Prostate gland (tissue), 2 donors: ENCODE data around the gene LYG1. TPM values are rescaled to one million over a fixed set of nuclear protein-coding genes. Genes with fewer than 3 reads are reported as not detected.
"Not testable (repeated sequence)": the region's sequence is repeated elsewhere in the genome, so short reads cannot be mapped to it uniquely, and the experiment has no call there.

Experiments used
- DNase-seq: peaks from one replicate; pipeline ENCODE4 v3.0.0-alpha.2; 2019; ENCODE audit warnings: low spot score
- H3K27ac ChIP-seq, 2 donors: fragments of 200-600 bp; sonication (generic); 2 replicates each; pipeline ENCODE4 v1.5.1; 2017 to 2019
- H3K27me3 ChIP-seq: fragments of 200-600 bp; sonication (generic); replicated peaks from 2 replicates; pipeline ENCODE4 v1.5.1; 2019; ENCODE audit not compliant: insufficient read depth
- H3K36me3 ChIP-seq, 2 donors: fragments of 200-600 bp; sonication (generic); 1 replicate in 1 of 2; 2 replicates in 1 of 2; pipeline versions ENCODE4 v1.5.1 to v1.8.1; 2017 to 2019
- H3K4me1 ChIP-seq: fragments of 200-600 bp; sonication (generic); replicated peaks from 2 replicates; pipeline ENCODE4 v1.5.1; 2019
- H3K4me3 ChIP-seq, 2 donors: fragments of 200-600 bp; sonication (generic); 2 replicates each; pipeline ENCODE4 v1.5.1; 2017 to 2019
- H3K9me3 ChIP-seq: fragments of 200-600 bp; sonication (generic); 2 replicates; pipeline ENCODE4 v1.5.1; 2017
- POLR2A ChIP-seq: fragments of 450-650 bp; IDR thresholded peaks from one replicate; pipeline ENCODE4 v1.6.1; 2016; ENCODE audit warnings: antibody characterized with exemption, mild to moderate bottlenecking
- POLR2AphosphoS5 ChIP-seq: sonication (generic); formaldehyde crosslinking; IDR thresholded peaks from one replicate; pipeline ENCODE4 v1.6.1; 2017; ENCODE audit warnings: antibody characterized with exemption
- WGBS: methylation state at CpG from one replicate; pipeline ENCODE4 v1.1.5; 2018; 5-methylcytosine and 5-hydroxymethylcytosine counted together
- intact Hi-C: fragments of 100-400 bp; cut with DNase I; formaldehyde crosslinking; loops from one replicate; pipeline ENCODE4 v1.14.2; 2022
- total RNA-seq, 2 donors: library from RNA; depleted of rRNA; stranded (reverse); fragments of >200 nt; gene quantifications; one replicate each; pipeline ENCODE4 v1.1.0, GENCODE V29; 2016
- TF ChIP-seq, protein P1 (sequence below), 4 experiments: fragments of 200-600 bp in 2 of 4; fragments of 450-650 bp in 2 of 4; sonication (generic) in 2 of 4; IDR thresholded peaks; 1 replicate in 3 of 4; 2 replicates in 1 of 4; pipeline ENCODE4 v1.5.1; 2016 to 2019; ENCODE audit warnings: antibody characterized with exemption in 4 of 4, mild to moderate bottlenecking in 2 of 4, moderate library complexity in 2 of 4

LYG1 gene
- total RNA-seq, 2 donors from 2014 or later = 0.32 to 2.8 TPM

DNA sequence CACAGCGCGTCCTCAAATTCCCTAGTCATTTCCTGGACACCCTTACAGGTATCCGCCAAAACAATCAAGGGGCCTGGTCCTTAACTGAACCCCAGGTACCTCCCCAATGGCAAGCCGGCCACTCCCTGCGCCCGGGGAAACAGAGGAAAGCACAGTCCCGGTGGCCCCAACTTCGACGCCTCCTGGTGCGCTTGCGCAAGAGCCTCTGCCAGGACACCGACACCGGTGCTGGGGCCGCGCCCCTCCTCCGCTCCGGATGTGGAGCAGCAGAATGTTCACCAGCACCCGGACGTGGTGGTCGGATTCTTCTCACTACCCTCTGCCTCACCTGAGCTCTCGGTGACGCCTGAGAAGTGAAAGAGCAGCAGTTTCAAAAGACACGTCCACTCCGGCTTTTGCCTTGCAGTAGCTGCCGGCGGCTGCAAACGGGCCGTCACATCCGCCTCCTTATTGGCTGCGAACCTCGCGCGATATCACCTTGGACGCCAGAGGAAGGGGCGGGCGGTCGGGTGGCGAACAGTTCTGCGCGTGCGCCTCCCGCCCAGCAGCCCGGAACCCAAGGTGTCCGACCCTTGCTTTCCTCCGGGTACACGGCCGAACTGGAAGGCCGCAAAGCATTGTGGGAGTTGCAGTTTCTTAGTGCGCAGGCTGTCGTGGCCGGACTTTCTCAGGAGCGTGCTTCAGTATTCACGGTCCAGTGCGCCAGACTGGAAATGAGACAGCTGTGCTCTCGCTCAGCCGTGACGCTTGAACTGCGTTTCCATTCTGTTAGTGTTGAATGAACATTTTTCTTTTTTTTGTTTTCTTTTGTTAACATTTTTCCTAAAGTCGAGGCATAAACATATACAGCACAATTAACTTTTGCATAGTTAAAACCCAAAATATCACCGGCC, 35.2 kb upstream of the LYG1 start, which contains the start of gene TXNDC9:
TSS of gene TXNDC9 (minus strand) at position 423 of the 893 bp plus-strand sequence. CDS start 3,123 bp downstream, outside the sequence.
- no peaks in the 10 kb centered on the region for H3K27me3 ChIP-seq
- H3K4me3 ChIP-seq = peak within 1 kb of the TSS; percentile 45 to 90
- intact Hi-C loops = loop anchor here (1.0 to 2.0 kb wide), 2 partner anchors 154 to 155 kb away; partner anchors contain the start of genes MITD1, MRPL30 and REV1
- WGBS = under 1% methylated on average over 60 of the region's 60 CpGs
- no peaks in the 10 kb centered on the region for H3K9me3 ChIP-seq
- peak within 1 kb of the TSS; percentile 84 to 88 for H3K27ac ChIP-seq
- H3K4me1 ChIP-seq = peaks cover 13% of the 10 kb centered on the region
- no peaks in the 10 kb centered on the region for H3K36me3 ChIP-seq
- peak; percentile 100 for DNase-seq
- TF ChIP-seq, protein P1, sequence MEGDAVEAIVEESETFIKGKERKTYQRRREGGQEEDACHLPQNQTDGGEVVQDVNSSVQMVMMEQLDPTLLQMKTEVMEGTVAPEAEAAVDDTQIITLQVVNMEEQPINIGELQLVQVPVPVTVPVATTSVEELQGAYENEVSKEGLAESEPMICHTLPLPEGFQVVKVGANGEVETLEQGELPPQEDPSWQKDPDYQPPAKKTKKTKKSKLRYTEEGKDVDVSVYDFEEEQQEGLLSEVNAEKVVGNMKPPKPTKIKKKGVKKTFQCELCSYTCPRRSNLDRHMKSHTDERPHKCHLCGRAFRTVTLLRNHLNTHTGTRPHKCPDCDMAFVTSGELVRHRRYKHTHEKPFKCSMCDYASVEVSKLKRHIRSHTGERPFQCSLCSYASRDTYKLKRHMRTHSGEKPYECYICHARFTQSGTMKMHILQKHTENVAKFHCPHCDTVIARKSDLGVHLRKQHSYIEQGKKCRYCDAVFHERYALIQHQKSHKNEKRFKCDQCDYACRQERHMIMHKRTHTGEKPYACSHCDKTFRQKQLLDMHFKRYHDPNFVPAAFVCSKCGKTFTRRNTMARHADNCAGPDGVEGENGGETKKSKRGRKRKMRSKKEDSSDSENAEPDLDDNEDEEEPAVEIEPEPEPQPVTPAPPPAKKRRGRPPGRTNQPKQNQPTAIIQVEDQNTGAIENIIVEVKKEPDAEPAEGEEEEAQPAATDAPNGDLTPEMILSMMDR (IDR thresholded peaks at IDR 0.05) = peak in 2 of 4 experiments; percentile 14 to 20
- TF ChIP-seq POLR2A = peak; percentile 31
- TF ChIP-seq POLR2AphosphoS5 = peak; percentile 98

DNA sequence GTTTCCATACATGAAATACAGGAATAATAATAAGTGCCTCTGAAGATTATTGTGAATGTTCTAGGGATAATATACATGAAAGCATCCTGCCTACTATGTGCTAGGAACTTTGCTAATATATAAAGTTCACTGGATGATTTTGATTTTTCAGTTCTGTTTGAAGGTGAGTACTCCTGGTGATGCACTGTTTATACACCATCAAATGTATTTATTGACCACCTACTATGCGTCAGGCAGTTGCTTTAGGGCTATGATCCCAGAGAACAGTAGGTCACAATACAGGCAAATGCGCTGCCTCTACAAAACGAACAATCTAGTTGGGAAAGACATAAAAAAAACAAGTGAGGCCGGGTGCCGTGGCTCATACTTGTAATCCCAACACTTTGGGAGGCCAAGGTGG, 24.4 kb upstream of the LYG1 start:
- intact Hi-C loops = no loop called here
- H3K36me3 ChIP-seq = peaks cover 4 to 22% of the 10 kb centered on the region in 2 donors
- no peak overlapping the region for H3K27ac ChIP-seq
- H3K9me3 ChIP-seq = no peaks in the 10 kb centered on the region
- 93% methylated on average over 5 of the region's 5 CpGs for WGBS
- no peaks in the 10 kb centered on the region for H3K27me3 ChIP-seq
- H3K4me3 ChIP-seq = no peak overlapping the region
- H3K4me1 ChIP-seq = no peaks in the 10 kb centered on the region
- no peak for DNase-seq
- TF ChIP-seq POLR2A (no peak), POLR2AphosphoS5 (no peak)
- TF ChIP-seq, protein P1 (IDR thresholded peaks at IDR 0.05) = no peak

DNA sequence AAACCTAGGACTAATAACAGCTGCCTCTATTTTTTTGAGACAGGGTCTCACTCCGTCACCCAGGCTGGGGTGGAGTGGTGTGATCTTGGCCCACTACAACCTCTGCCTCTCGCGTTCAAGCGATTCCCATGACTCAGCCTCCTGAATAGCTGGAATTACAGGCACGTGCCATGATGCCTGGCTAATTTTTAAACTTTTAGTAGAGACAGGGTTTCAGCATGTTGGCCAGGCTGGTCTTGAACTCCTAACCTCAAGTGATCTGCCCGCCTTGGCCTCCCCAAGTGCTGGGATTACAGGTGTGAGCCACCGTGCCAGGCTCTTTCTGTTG, 16.8 kb upstream of the LYG1 start:
- intact Hi-C loops, H3K4me3 ChIP-seq, DNase-seq, H3K36me3 ChIP-seq, H3K9me3 ChIP-seq, H3K27ac ChIP-seq, H3K27me3 ChIP-seq, H3K4me1 ChIP-seq: not testable (repeated sequence)
- over 99% methylated on average over 7 of the region's 7 CpGs for WGBS

DNA sequence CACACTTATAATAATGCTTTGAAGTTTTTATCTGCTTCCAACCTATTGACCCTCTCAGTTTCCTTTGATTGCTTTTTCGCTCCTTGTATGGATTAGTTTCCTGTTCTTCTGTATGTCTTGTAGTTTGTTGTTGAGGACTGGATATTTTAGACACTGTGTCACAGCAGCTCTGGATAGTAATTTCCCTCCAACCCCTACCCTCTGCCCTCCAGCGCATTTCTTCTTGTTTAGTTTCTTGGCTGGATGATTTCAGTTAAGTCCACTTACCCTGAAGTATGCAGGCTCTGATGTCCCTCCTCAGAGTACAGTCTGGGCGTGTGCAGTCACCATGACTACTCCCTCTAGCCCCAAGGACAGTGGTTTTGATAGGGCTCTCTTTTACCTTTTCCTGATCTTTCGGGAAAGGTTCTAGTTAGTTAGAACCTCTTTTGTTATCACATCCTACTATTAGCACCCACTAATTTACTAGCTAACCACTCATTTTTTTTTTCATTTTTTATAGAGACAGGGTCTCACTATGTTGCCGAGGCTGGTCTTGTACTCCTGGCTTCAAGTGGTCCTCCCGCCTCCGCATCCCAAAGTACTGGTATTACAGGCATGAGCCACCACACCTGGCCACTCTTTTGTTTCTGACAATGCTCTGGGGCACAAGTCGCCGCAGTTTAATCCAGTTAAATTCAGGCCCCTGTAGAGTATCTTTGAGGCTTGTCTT, 16.3 kb upstream of the LYG1 start:
- Histone ChIP-seq H3K4me3 (no peak overlapping the region), H3K9me3 (no peaks in the 10 kb centered on the region), H3K4me1 (no peaks in the 10 kb centered on the region), H3K36me3 (no peaks in the 10 kb centered on the region), H3K27me3 (no peaks in the 10 kb centered on the region), H3K27ac (no peak overlapping the region)
- intact Hi-C loops = no loop called here
- TF ChIP-seq POLR2AphosphoS5 = no peak
- TF ChIP-seq, protein P1 (IDR thresholded peaks at IDR 0.05) = no peak
- no peak for TF ChIP-seq POLR2A
- no peak for DNase-seq
- 95% methylated on average over 9 of the region's 9 CpGs for WGBS

DNA sequence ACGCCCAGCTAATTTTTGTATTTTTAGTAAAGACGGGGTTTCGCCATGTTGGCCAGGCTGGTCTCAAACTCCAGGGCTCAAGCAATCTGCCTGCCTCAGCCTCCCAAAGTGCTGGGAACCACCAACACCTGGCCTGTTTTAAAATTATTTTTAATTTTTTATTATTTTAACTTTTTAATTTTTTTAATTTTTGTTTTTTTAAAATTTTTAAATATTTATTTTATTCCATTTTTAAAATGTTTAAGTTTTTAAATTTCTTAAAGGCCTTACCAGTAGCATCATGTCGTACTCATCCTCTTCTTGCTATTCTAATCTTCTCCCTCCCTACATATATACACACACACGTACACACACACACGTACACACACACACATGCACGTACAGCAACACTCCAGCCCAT, 1.4 kb downstream of the LYG1 start:
- H3K27me3 ChIP-seq = no peaks in the 10 kb centered on the region

More for the DNA sequence above, 1.4 kb downstream of the LYG1 start:
- 96% methylated on average over 7 of the region's 7 CpGs for WGBS
- Histone ChIP-seq H3K27ac (no peak overlapping the region), H3K36me3 (no peaks in the 10 kb centered on the region), H3K9me3 (no peaks in the 10 kb centered on the region), H3K4me3 (no peak overlapping the region), H3K4me1 (no peaks in the 10 kb centered on the region)
- DNase-seq = no peak
- TF ChIP-seq POLR2A (no peak), POLR2AphosphoS5 (no peak)
- TF ChIP-seq, protein P1 (IDR thresholded peaks at IDR 0.05) = no peak
- intact Hi-C loops = no loop called here
